GM12892 (cell line): ENCODE results near the gene SLC52A1.

Experiments
- POLR2A ChIP-seq: IDR thresholded peaks from 2 replicates; pipeline ENCODE4 v1.6.1; 2011; ENCODE audit warnings: low read depth, low read length, control low read depth
- POLR2AphosphoS5 ChIP-seq: IDR thresholded peaks from 2 replicates; pipeline ENCODE4 v1.6.1; 2011; ENCODE audit warnings: low read depth, low read length, control low read depth

- TF ChIP-seq POLR2A (no peak), POLR2AphosphoS5 (no peak)
Measured at GRCh38 chr17:5042157-5043022, 7.2 kb upstream of the SLC52A1 start.
